ENCODE results near the gene SSX5. TPM values are rescaled to one million over a fixed set of nuclear protein-coding genes. Genes with fewer than 3 reads are reported as not detected.

The SSX5 gene
- total RNA-seq (2022; extraction: Qiagen RNA extraction), result not detected in 5 replicates

GRCh38 chrX:48196745-48197201 is at the start of gene SSX5:
TSS of gene SSX5 (minus strand) at chrX:48196795. CDS start at chrX:48195358, 1,437 bp downstream.

Other genes with a start within 250 kb of the SSX5 start
- 3.0 to 4.0 TPM (median 3.7 TPM) in 5 replicates for gene ZNF182, start 192.8 kb downstream of the SSX5 start, total RNA-seq (2022; extraction: Qiagen RNA extraction)
- not detected in 5 replicates for gene SPACA5, start 189.8 kb downstream of the SSX5 start, total RNA-seq (2022; extraction: Qiagen RNA extraction)
- 0.12 to 0.42 TPM (median 0.27 TPM) in 5 replicates for gene ZNF630, start 125.2 kb downstream of the SSX5 start, total RNA-seq (2022; extraction: Qiagen RNA extraction)
- gene SPACA5B, start 66.2 kb downstream of the SSX5 start, total RNA-seq (2022; extraction: Qiagen RNA extraction), result not detected in 5 replicates
- not detected in 5 replicates for gene SSX1, start 58.6 kb upstream of the SSX5 start, total RNA-seq (2022; extraction: Qiagen RNA extraction)
- not detected in 5 replicates for gene SSX3, start 159.9 kb upstream of the SSX5 start, total RNA-seq (2022; extraction: Qiagen RNA extraction)
- gene SSX4, start 186.7 kb upstream of the SSX5 start, total RNA-seq (2022; extraction: Qiagen RNA extraction), result not detected in 5 replicates
- not detected in 5 replicates for gene SSX4B, start 215.2 kb upstream of the SSX5 start, total RNA-seq (2022; extraction: Qiagen RNA extraction)